ENCODE measurements around the gene JMJD1C.

JMJD1C gene

GRCh38 chr10:63477927-63478326 lies 12.2 kb upstream of the JMJD1C start:
- DNase-seq = no peak

GRCh38 chr10:63474488-63474887 lies 8.7 kb upstream of the JMJD1C start:
- no peak for DNase-seq

- DNase-seq = no peak
Observed at GRCh38 chr10:63470928-63471327, 5.2 kb upstream of the JMJD1C start.

GRCh38 chr10:63468947-63469346 lies 3.2 kb upstream of the JMJD1C start:
- DNase-seq = no peak

GRCh38 chr10:63467841-63468240 lies 2.1 kb upstream of the JMJD1C start:
- DNase-seq = no peak

GRCh38 chr10:63466144-63466935 lies 563 bp upstream of the JMJD1C start:
- peak; percentile 67 for DNase-seq

- no peak for DNase-seq
Observed at GRCh38 chr10:63464402-63465292, 1.1 kb downstream of the JMJD1C start.

GRCh38 chr10:63462442-63462841 lies 3.3 kb downstream of the JMJD1C start:
- DNase-seq = no peak

GRCh38 chr10:63458177-63458576 lies 7.6 kb downstream of the JMJD1C start:
- DNase-seq = no peak

- DNase-seq = no peak
Observed at GRCh38 chr10:63457594-63457993, 8.2 kb downstream of the JMJD1C start.

- no peak for DNase-seq
Observed at GRCh38 chr10:63456437-63457210, 9.2 kb downstream of the JMJD1C start.

- no peak for DNase-seq
Observed at GRCh38 chr10:63455507-63455906, 10.3 kb downstream of the JMJD1C start.

- no peak for DNase-seq
Observed at GRCh38 chr10:63454631-63455030, 11.1 kb downstream of the JMJD1C start.

GRCh38 chr10:63452524-63452923 lies 13.3 kb downstream of the JMJD1C start:
- no peak for DNase-seq

GRCh38 chr10:63446716-63447440 lies 18.9 kb downstream of the JMJD1C start:
- no peak for DNase-seq

- DNase-seq = no peak
Observed at GRCh38 chr10:63441404-63441803, 24.4 kb downstream of the JMJD1C start.

- DNase-seq = no peak
Observed at GRCh38 chr10:63439607-63440006, 26.2 kb downstream of the JMJD1C start.

- no peak for DNase-seq
Observed at GRCh38 chr10:63438506-63439498, 27.0 kb downstream of the JMJD1C start.

GRCh38 chr10:63437116-63437949 lies 28.4 kb downstream of the JMJD1C start:
- DNase-seq = no peak

- no peak for DNase-seq
Observed at GRCh38 chr10:63436225-63436624, 29.6 kb downstream of the JMJD1C start.
